ENCODE results near the gene PITX3.
"Not testable (repeated sequence)": the region's sequence is repeated elsewhere in the genome, so short reads cannot be mapped to it uniquely, and the experiment has no call there.

The PITX3 gene

DNA sequence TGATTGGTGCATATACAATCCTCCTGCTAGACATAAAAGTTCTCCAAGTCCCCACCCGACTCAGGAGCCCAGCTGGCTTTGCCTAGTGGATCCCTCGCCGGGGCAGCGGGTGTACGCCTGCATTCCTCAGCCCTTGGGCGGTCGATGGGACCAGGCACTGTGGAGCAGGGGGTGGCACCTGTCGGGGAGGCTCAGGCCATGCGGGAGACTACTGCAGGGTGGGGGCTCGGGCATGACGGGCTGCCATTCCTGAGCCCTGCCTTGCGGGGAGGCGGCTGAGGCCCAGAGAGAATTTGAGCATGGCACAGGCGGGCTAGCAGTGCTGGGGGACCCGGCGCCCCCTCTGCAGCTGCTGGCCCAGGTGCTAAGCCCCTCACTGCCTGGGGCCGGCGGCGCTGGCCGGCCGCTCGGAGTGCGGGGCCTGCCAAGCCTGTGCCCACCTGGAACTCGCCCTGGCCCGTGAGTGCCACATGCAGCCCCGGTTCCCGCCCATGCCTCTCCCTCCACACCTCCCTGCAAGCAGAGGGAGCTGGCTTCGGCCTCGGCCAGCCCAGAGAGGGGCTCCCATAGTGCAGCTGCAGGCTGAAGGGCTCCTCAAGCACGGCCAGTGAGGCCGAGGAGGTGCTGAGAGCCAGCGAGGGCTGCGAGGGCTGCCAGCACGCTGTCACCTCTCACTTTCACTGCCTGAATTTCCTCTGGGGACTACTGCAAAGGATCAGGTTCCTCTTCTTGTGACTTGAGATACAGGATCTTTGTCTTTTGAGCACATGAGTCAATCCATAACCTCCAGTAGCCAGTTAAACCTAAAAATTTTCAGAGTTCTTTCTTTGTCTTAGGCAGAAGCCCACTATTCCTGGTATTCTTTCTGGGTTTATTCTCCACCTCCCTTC is 40.3 kb downstream of the PITX3 start:
- TF ChIP-seq, protein P1, sequence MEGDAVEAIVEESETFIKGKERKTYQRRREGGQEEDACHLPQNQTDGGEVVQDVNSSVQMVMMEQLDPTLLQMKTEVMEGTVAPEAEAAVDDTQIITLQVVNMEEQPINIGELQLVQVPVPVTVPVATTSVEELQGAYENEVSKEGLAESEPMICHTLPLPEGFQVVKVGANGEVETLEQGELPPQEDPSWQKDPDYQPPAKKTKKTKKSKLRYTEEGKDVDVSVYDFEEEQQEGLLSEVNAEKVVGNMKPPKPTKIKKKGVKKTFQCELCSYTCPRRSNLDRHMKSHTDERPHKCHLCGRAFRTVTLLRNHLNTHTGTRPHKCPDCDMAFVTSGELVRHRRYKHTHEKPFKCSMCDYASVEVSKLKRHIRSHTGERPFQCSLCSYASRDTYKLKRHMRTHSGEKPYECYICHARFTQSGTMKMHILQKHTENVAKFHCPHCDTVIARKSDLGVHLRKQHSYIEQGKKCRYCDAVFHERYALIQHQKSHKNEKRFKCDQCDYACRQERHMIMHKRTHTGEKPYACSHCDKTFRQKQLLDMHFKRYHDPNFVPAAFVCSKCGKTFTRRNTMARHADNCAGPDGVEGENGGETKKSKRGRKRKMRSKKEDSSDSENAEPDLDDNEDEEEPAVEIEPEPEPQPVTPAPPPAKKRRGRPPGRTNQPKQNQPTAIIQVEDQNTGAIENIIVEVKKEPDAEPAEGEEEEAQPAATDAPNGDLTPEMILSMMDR (IDR thresholded peaks at IDR 0.05; ENCODE audit: low read depth, low read length, missing control alignments): no peak
- DNase-seq (ENCODE audit: extremely low read depth, low read depth): no peak
- H3K4me3 ChIP-seq (replicated peaks; ENCODE audit: low read depth, low read length): no peak overlapping the region

DNA sequence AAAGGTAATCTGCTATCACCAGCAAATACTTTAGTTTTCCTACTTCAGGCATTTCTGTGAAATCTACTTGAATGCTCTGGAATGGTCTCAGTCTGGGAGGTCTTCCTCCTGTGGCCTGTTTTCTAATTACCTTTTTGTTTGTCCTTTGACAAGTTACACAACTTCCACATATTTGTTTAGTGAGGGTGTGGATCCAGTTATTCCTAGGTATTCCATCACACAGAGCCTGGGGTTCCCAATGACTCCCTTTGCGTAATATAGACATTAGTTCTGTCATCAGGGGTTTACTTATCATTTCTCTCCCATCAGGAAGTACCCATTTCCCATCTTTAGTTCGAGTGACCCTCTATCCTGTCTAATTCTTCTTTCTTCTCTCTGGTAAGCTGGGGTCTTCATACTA is 43.3 kb downstream of the PITX3 start:
- no peak overlapping the region for H3K4me3 ChIP-seq (replicated peaks; ENCODE audit: low read depth, low read length)
- DNase-seq (ENCODE audit: extremely low read depth, low read depth): no peak
- TF ChIP-seq, protein P1 (IDR thresholded peaks at IDR 0.05; ENCODE audit: low read depth, low read length, missing control alignments): no peak

- TF ChIP-seq, protein P1 (IDR thresholded peaks at IDR 0.05; ENCODE audit: low read depth, low read length, missing control alignments): no peak
- no peak overlapping the region for H3K4me3 ChIP-seq (replicated peaks; ENCODE audit: low read depth, low read length)
- no peak for DNase-seq (ENCODE audit: extremely low read depth, low read depth)
Observed at GRCh38 chr10:102196893-102197292, 44.4 kb downstream of the PITX3 start.

DNA sequence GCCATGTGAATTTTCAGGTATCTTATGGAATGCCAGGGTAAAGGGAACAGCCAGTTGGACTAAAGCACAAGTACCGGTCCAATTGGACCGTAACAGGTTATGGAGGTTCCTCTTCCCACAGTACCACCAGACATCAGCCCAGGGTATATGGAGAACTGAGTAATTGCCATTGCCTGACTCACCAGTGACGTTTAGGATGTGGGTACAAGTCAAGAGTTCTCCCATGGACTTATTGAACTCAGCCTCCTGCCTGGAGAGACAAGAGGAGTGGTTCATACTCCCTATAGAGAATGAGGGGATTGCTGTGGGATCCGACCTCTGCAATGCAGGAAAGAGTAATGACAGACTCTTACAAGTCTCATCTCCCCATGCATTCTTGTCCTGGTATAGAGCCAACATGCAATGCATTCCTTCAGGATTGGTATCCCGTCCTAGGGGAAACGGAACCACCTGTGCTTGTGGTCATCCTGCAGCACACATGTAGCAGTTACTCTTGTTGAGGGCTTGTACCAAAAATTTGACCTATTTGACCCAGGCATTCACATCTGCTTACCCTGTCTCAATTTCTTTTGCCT is 45.9 kb downstream of the PITX3 start:
- H3K4me3 ChIP-seq (replicated peaks; ENCODE audit: low read depth, low read length): no peak overlapping the region
- no peak for DNase-seq (ENCODE audit: extremely low read depth, low read depth)
- TF ChIP-seq, protein P1 (IDR thresholded peaks at IDR 0.05; ENCODE audit: low read depth, low read length, missing control alignments): no peak

DNA sequence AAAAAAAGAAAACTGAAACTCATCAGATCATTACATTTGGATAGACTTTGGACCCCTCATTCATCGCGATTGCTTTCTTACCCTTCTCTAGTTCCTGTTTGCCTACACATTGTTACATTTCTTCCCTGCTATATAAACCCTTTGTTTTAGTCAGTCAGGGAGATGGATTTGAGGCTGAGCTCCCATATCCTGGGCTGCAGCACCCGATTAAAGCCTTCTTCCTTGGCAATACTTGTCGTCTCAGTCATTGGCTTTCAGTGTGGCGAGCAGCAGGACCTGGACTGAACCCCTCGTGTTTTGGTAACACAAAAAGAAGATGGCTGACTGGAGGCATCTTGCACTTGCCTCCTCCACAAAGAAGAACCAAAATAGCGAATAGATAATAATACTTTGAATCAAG is 49.4 kb downstream of the PITX3 start:
- DNase-seq (ENCODE audit: extremely low read depth, low read depth): no peak
- no peak overlapping the region for H3K4me3 ChIP-seq (replicated peaks; ENCODE audit: low read depth, low read length)
- TF ChIP-seq, protein P1 (IDR thresholded peaks at IDR 0.05; ENCODE audit: low read depth, low read length, missing control alignments): no peak

GRCh38 chr10:102188941-102189898 is 52.1 kb downstream of the PITX3 start:
- not testable (repeated sequence) for H3K4me3 ChIP-seq (replicated peaks; ENCODE audit: low read depth, low read length); DNase-seq (ENCODE audit: extremely low read depth, low read depth)

Data from HFF-Myc (cell line).